Activated CD8-positive, alpha-beta memory T cell treated with anti-CD3 and anti-CD28 coated beads, Interleukin-2, amount 50 U/mL, for 1 hour (primary cell): ENCODE measurements around the gene DPY30.

Experiments
- DNase-seq: peaks from one replicate; pipeline ENCODE4 v3.0.0-alpha.2; 2020; ENCODE audit errors: extremely low read depth

Gene DPY30

DNA sequence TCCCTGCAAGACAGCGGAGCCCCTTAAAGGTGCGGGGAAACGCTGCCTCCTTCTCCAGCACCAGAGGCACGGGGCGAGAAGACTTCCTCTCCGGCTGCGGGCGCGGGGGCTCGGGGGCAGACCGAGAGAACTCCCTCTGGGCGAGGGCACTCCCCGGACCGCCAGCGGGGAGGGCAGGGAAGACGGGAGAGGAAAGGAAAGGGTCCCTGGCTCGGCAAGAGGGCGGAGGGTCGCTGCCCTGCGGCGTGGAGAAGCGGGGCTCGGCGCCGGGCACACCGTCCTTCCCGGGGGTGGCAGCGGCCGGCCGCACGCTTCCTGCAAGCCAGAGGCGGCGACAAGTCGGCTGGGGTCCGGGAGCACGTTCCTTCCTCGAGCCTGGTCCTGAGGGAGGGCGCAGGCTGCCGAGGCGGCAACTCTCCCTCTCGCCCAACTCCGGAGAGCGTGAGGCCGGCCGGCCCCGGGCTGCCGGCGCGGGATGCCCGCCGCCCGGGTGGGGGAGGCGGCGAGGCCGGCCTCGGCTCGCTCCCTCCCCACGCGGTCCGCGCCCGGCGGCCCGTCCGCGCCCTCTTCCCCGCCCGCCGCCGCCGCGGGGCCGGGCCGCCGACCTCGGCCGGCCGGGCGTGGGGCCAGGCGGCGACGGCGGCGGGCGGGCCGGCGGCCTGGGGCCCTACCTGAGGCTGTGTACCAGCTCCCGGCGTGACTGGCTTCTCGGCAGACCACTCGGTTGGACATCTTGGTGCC is 29.9 kb downstream of the DPY30 start:
- DNase-seq: no peak

GRCh38 chr2:32008805-32009515 is 30.6 kb downstream of the DPY30 start:
- DNase-seq: no peak

- no peak for DNase-seq
Observed at GRCh38 chr2:32007121-32007391, 32.5 kb downstream of the DPY30 start.

DNA sequence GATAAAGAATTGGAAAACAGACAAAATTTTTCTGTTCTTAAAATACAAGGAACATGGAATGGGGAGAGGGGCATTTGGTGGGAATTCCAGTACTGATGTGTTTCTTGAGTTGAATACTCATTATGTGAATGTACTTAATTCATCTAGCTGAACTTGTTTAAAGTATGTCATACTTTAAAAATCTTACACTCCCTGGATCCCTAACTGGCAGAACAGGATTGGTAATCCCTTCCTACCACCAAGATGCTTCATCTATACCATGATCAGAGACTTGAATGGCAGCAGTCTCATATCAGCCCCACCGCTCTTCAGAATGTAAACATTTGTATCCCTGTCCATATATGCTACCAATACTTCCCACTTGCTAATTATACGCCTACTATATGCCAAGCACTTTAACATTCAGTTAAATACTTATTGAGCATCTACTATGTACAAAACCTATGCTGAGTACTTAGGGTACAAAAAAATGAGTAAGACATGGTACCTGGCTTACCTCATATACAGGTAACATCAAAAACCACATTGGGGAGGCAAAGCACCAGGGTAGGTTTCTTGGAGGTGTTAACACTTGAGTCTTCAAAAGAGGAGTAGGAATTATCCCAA is 34.1 kb downstream of the DPY30 start:
- no peak for DNase-seq

- no peak for DNase-seq
Observed at GRCh38 chr2:32003791-32004190, 35.8 kb downstream of the DPY30 start.

GRCh38 chr2:32002406-32002805 is 37.2 kb downstream of the DPY30 start:
- DNase-seq: no peak

DNA sequence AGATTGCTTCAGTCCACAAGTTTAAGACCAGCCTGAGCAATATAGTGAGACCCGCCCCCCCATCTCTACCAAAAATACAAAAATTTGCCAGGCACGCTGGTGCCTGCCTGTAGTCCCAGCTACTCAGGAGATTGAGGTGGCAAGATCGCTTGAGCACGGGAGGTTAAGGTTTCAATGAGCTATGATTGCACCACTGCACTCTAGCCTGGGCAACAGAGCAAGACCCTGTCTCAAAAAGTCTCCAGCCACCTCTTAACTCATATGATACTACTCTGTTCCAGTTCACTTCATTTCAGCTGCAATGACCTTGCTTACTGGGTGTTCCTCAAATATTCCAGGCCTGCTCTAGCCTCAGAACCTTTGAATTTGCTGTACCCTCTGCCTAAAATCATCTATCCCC is 40.2 kb downstream of the DPY30 start:
- no peak for DNase-seq

- no peak for DNase-seq
Observed at GRCh38 chr2:31998731-31999383, 40.7 kb downstream of the DPY30 start.

GRCh38 chr2:31997653-31998052 is 42.0 kb downstream of the DPY30 start:
- DNase-seq: no peak

GRCh38 chr2:31996571-31997150 is 42.9 kb downstream of the DPY30 start:
- no peak for DNase-seq

- DNase-seq: no peak
Observed at GRCh38 chr2:31992934-31993333, 46.7 kb downstream of the DPY30 start.

- DNase-seq: no peak
Observed at GRCh38 chr2:31992025-31992579, 47.5 kb downstream of the DPY30 start.

DNA sequence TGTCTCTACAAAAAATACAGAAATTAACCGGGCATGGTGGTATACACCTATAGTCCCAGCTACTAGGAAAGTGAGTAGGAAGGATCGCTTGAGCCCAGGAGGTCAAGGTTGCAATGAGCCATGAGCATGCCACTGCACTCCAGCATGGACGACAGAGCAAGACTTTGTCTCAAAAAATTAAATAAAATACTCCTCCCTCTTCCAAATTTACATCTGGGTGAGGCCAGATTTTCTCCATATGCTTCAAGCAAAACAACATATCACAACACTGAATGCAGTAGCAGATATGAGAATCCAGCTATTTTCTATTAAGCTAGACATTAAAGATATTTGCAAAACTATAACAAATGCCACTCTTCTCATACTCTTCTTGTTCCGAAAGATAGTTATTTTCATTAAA is 49.7 kb downstream of the DPY30 start:
- DNase-seq: no peak

- no peak for DNase-seq
Observed at GRCh38 chr2:31987454-31988220, 52.0 kb downstream of the DPY30 start.

DNA sequence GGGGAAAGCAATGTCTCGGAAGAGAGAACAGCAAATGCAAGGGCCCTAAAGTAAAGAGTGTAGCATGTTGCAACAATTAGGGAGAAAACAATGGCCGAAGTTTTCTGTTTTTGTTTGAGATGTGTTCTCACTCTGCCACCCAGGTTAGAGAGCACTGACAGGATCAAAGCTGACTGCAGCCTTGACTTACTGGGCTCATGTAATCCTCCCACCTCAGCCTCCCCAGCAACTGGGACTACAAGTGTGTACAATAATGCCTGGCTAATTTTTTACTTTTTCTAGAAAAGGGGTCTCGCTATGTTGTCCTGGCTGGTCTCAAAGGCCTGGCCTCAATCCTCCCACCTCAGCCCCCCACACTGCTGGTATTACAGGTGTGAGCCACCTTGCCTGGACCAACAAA is 52.7 kb downstream of the DPY30 start:
- no peak for DNase-seq

DNA sequence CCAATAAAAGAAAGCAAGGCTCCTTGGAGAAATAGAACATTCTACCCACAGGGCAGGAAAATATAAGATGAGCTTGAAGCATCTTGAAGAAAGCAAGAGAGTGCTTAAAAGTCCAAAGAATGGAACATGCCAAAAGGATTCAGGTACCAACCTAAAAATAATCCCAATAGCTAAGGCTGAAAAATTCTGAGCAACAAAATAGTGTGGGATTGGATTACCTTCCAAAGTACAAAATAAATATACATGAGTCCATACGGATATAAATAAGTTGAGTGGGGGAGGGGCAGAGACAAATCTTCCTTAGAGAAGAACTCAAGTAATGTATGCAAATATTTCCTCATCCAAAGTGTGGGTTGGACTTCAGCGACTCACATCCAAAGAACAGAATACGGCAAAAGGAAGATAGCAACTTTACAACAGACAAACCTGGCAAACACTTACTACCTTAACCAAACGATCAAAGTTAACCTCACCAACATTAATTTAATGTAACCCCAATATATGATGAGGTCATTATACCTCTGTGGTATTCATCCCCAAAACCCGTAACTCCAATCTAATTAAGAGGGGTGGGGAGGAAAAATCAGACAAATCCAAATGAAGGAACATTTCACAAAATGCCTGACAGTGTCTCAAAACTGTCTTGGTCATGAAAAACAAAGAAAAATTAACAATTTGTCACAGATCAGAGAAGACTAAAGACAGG is 55.7 kb downstream of the DPY30 start:
- no peak for DNase-seq

DNA sequence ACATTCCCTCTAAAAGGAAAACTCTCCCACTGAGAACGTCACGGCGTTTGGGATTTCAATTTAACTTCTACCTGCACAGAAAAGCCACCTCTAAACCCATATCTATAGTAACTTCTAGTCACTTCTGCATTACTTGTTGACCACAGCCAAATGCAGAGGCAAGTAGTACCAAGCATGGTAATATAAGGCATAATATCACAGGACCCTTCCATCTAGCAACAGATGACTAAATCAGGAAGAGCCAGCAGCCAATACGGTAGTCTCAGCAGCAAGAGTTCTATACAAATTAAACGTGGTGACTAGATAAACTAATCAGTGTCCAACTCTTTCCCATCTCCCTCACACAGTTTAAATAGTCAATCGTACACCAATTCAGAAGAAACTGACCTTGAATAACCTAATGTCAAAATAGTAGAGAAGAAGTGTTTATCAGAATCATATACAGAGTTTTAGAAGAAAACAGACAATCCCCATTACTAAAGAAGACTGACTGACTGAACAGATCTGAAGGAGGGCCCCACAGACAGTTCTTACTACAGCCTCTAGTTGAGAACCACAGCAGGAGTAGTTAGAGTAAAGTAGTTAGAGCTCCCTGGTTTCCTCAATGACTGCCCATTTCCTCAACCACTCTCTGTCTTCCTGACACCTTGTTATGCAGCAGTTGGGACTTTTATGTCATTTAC is 58.8 kb downstream of the DPY30 start:
- no peak for DNase-seq

GRCh38 chr2:31979956-31980355 is 59.6 kb downstream of the DPY30 start:
- no peak for DNase-seq

DNA sequence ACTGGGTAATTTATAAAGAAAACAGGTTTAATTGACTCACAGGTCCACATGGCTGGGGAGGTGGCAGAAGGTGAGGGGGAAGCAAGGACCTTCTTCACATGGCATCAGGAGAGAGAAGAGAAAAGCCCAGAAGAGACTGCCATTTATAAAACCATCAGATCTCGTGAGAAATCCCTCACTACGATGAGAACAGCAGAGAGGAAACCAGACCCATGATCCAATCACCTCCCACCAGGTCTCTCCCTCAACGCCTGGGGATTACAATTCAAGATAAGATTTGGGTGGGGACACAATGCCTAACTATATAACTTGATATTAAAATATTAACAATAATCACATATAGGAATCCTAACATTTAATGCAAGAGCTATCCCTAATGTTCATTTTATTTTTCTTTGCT is 60.6 kb downstream of the DPY30 start:
- no peak for DNase-seq

DNA sequence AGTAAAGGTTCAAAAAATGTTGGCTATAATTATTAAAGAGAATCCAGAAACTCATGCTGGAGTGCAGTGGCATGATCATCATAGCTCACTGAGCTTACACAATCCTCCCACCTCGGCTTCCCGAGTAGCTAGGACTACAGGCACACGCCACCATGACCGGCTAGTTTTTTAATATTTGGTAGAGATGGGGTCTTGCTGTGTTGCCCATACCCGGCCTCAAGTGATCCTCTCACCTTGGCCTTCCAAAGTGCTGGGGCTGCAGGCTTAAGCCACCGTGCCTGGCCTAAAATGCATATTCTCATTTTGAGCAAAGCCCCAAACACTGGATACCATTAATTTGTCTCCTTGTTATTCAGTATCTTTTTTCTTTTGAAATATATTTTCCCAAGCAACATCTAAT is 61.2 kb downstream of the DPY30 start:
- no peak for DNase-seq
